D341Med (cell line): ENCODE results near the gene PITPNC1.

ENCODE experiments used
- DNase-seq: peaks from one replicate; pipeline ENCODE4 v3.0.0; 2012; ENCODE audit warnings: low spot score

Gene PITPNC1

GRCh38 chr17:67733449-67733848 is 356.4 kb downstream of the PITPNC1 start:
- no peak for DNase-seq

DNA sequence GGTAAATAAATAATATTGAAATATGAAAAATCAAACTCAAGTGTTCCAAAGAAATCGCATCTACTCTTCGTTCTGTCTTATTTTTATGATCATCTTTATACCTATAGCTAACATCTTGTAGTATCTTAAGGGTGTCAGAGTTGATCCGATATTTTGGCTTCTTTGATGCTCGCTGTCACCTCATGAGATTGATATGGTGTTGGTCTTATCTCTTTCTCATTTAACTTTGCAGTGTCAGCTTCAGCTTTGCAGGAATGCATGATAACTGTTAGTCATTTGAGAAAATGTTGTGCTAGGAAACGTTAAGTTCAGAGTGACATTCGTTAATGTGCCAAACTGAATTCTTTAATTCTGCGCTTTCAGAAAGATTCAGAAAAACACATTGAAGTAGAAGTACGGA is 360.1 kb downstream of the PITPNC1 start:
- no peak for DNase-seq

GRCh38 chr17:67742025-67742424 is 364.9 kb downstream of the PITPNC1 start:
- no peak for DNase-seq
